Fibroblast of skin of back (primary cell): ENCODE data around the gene TAGLN2.

Experiments used
- DNase-seq: peaks from one replicate; pipeline ENCODE4 v3.0.0-alpha.2; 2013

The TAGLN2 gene

GRCh38 chr1:159949123-159949522, 23.8 kb upstream of the TAGLN2 start:
- no peak for DNase-seq

GRCh38 chr1:159947942-159948341, 22.6 kb upstream of the TAGLN2 start:
- DNase-seq = no peak

GRCh38 chr1:159946242-159947187, 21.2 kb upstream of the TAGLN2 start:
- DNase-seq = no peak

GRCh38 chr1:159945483-159946241, 20.4 kb upstream of the TAGLN2 start, which contains the start of gene IGSF9:
TSS of gene IGSF9 (minus strand) at chr1:159945613. CDS start at chr1:159943454, 2,159 bp downstream.
- peak; percentile 82 for DNase-seq

GRCh38 chr1:159944623-159945455, 19.5 kb upstream of the TAGLN2 start:
- no peak for DNase-seq

GRCh38 chr1:159943908-159944622, 18.8 kb upstream of the TAGLN2 start:
- DNase-seq = no peak

- no peak for DNase-seq
These were observed 18.0 kb upstream of the TAGLN2 start for GRCh38 chr1:159943278-159943640.

GRCh38 chr1:159942632-159943277, 17.4 kb upstream of the TAGLN2 start:
- no peak for DNase-seq

- no peak for DNase-seq
These were observed 16.6 kb upstream of the TAGLN2 start for GRCh38 chr1:159941591-159942560.

GRCh38 chr1:159941141-159941540, 15.8 kb upstream of the TAGLN2 start:
- DNase-seq = no peak

GRCh38 chr1:159940006-159940620, 14.8 kb upstream of the TAGLN2 start:
- no peak for DNase-seq

GRCh38 chr1:159939678-159940002, 14.3 kb upstream of the TAGLN2 start:
- DNase-seq = no peak

- no peak for DNase-seq
These were observed 13.8 kb upstream of the TAGLN2 start for GRCh38 chr1:159938905-159939677.

- DNase-seq = no peak
These were observed 13.0 kb upstream of the TAGLN2 start for GRCh38 chr1:159938211-159938852.

- no peak for DNase-seq
These were observed 11.9 kb upstream of the TAGLN2 start for GRCh38 chr1:159937054-159937750.

- DNase-seq = peak; percentile 49
These were observed 11.1 kb upstream of the TAGLN2 start for GRCh38 chr1:159936273-159936904.

- DNase-seq = no peak
These were observed 10.5 kb upstream of the TAGLN2 start for GRCh38 chr1:159935719-159936272.
